Body of pancreas (tissue), 4 donors: ENCODE measurements around the gene NELFB.
A peak's percentile ranks its signal among the peaks of the same experiment; 100 is the strongest.

ENCODE experiments used
- POLR2A ChIP-seq, 3 donors: fragments of 450-650 bp; IDR thresholded peaks; one replicate each; pipeline ENCODE4 v1.6.1; 2016; ENCODE audit warnings: antibody characterized with exemption in 3 of 3, mild to moderate bottlenecking in 2 of 3
- TF ChIP-seq, protein P1 (sequence below), 7 experiments: fragments of 450-650 bp in 4 of 7; fragments of 200-600 bp in 3 of 7; sonication (generic) in 3 of 7; IDR thresholded peaks; one replicate each; pipeline ENCODE4 v1.5.1; 2016 to 2019; ENCODE audit warnings: antibody characterized with exemption in 7 of 7

DNA sequence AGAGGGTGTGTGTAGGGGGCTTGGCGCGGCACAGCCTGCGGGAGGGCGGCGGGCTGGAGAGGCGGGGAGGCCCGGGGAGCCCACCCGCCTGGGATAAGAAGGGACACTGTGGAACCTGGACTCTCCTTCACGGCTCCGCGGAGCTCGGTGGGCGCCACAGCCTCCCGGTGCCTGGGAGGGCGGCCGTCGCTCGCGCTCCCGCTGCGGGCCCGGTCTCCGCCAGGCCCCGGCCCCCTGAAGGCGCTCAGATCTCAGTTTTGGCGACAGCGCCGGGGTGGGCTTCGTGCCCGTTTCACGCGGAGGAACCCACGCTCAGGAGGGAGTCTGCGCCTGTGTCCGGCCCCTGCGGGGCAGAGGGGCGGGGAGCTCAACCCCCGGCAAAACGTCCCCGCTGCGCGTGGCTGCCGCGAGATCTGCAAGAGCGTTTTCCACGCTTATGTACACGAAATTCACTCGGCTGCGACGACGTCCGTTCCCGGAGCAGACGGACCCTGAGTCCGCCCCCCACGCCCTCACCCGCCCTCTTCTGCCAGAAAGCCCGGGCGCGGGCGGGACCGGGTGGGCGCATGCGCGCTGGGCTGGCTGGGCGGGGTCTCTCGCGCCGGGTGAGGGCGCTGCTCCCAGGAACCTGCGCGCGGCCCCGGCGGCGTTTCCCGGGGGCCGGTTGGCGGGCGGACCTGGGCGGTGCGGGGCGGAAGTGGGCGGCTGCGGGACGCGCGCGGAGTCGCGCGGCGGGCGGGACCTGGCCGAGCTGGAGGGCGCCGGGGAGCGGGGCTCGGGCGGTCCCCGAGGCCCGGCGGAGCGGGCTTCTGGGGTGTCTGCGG lies at the start of gene NELFB:
- TF ChIP-seq, protein P1, sequence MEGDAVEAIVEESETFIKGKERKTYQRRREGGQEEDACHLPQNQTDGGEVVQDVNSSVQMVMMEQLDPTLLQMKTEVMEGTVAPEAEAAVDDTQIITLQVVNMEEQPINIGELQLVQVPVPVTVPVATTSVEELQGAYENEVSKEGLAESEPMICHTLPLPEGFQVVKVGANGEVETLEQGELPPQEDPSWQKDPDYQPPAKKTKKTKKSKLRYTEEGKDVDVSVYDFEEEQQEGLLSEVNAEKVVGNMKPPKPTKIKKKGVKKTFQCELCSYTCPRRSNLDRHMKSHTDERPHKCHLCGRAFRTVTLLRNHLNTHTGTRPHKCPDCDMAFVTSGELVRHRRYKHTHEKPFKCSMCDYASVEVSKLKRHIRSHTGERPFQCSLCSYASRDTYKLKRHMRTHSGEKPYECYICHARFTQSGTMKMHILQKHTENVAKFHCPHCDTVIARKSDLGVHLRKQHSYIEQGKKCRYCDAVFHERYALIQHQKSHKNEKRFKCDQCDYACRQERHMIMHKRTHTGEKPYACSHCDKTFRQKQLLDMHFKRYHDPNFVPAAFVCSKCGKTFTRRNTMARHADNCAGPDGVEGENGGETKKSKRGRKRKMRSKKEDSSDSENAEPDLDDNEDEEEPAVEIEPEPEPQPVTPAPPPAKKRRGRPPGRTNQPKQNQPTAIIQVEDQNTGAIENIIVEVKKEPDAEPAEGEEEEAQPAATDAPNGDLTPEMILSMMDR (IDR thresholded peaks at IDR 0.05): peak in 2 of 7 experiments; percentile 25 to 42
- peak; percentile 37 to 78 (median 67) for TF ChIP-seq POLR2A (IDR thresholded peaks at IDR 0.05)
